LNCaP clone FGC (cell line): ENCODE results near the gene USP2.

ENCODE experiments used
- DNase-seq: peaks from one replicate; pipeline ENCODE4 v3.0.0-alpha.2; 2011; ENCODE audit warnings: low read depth
- H3K4me3 ChIP-seq: 2 replicates; pipeline ENCODE4 v1.5.1; 2011; ENCODE audit warnings: mild to moderate bottlenecking, low read depth, low read length, control low read depth
- CTCF ChIP-seq: IDR thresholded peaks from 2 replicates; pipeline ENCODE4 v1.5.1; 2012; ENCODE audit warnings: mild to moderate bottlenecking; ENCODE audit not compliant: control insufficient read depth, insufficient read depth; ENCODE audit errors: extremely low read depth

The USP2 gene

GRCh38 chr11:119347242-119347641 lies 34.2 kb downstream of the USP2 start:
- DNase-seq, result no peak
- H3K4me3 ChIP-seq, result no peak overlapping the region
- TF ChIP-seq CTCF, result no peak

GRCh38 chr11:119346605-119347004 lies 34.9 kb downstream of the USP2 start, which contains the start of gene MFRP:
MFRP (minus strand) TSS chr11:119346705; CDS start chr11:119346513, 192 bp downstream.
- DNase-seq, result no peak
- no peak within 1 kb of the TSS for H3K4me3 ChIP-seq
- no peak for TF ChIP-seq CTCF

GRCh38 chr11:119345685-119346084 lies 35.8 kb downstream of the USP2 start:
- no peak for TF ChIP-seq CTCF
- H3K4me3 ChIP-seq, result no peak overlapping the region
- DNase-seq, result no peak

GRCh38 chr11:119344291-119345010 lies 37.0 kb downstream of the USP2 start:
- no peak overlapping the region for H3K4me3 ChIP-seq
- TF ChIP-seq CTCF, result no peak
- no peak for DNase-seq

- no peak overlapping the region for H3K4me3 ChIP-seq
- no peak for TF ChIP-seq CTCF
- no peak for DNase-seq
Measured at GRCh38 chr11:119343726-119344125, 37.8 kb downstream of the USP2 start.

- H3K4me3 ChIP-seq, result no peak overlapping the region
- no peak for TF ChIP-seq CTCF
- no peak for DNase-seq
Measured at GRCh38 chr11:119342362-119343130, 38.9 kb downstream of the USP2 start.
